NCI-H2029 treated with DMSO at 0.1 percent for 48 hours (cell line): Measurements from ENCODE around the gene HCFC1R1.
A peak's percentile ranks its signal among the peaks of the same experiment; 100 is the strongest.
"Not testable (repeated sequence)": the region's sequence is repeated elsewhere in the genome, so short reads cannot be mapped to it uniquely, and the experiment has no call there.

ENCODE experiments used
- DNase-seq: peaks from one replicate; lab custom pipeline; 2025; lab: John Stamatoyannopoulos, UW

Gene HCFC1R1

DNA sequence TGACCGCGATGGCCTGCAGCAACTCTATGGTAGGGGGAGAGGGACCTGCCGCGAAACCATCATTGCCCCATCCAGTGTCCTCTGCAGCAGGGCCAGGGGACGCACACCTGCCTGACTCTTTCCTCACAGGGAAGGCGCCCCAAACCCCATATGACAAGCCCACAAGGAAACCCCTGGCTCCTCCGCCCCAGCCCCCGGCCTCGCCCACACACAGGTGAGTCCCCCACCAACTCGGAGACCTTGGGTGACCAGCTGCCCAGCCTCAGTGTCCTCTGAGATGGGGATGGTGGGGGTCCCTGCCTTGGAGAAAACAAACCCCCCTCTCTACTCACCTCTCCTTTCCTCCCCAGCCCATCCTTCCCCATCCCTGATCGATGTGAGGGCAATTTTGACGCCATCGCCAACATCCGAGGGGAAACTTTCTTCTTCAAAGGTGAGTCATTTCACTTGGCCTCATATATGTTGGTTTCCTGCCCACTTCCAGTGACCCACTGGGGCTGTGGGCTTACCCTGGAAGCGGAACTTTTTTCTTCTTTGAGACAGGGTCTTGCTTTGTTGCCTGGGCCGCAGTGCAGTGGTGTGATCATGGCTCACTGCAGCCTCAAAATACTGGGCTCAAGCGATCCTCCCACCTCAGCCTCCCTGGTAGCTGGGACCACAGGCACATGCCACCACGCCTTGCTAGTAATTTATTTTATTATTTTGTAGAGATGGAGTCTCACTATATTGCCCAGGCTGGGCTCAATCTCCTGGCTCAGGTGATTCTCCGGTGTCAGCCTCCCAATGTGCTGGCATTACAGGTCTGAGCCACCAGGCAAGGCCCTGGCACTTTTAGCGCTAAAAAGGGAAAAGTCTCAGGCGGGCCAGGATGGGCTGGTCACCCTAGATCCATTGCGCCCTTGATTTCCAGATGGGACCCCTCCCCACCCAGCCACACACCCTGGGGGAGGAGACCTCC, 33.7 kb upstream of the HCFC1R1 start:
- DNase-seq: no peak

DNA sequence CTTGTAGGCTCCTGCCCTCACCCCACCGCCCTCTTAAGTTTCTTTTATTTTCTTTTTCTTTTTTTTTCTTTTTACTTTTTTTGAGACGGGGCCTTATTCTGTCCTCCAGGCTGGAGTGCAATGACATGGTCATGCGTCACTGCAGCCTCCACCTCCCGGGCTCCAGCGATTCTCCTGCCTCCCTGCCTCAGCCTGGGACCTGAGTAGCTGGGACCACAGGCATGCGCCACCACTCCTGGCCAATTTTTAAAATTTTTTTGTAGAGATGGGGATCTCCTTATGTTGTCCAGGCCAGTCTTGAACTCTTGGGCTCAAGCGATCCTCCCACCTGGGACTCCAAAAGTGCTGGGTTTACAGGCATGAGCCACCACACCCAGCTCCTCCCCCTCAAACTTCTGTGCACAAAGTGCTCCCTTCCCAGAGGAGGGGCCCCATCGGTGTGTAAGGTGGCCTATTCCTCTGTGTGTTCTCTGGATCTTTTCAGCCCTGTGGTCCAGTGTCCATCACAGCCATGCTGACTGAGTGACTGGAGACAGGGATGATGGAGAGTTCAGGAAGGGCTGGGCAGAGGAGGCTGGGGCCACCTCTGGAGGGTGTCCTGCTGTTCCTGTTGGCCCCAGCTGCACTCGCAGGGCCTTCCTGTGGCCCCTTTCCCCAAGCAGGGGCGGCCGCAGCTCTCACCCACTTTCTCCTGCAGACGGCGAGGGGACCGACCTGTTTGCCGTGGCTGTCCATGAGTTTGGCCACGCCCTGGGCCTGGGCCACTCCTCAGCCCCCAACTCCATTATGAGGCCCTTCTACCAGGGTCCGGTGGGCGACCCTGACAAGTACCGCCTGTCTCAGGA, 32.8 kb upstream of the HCFC1R1 start:
- no peak for DNase-seq

DNA sequence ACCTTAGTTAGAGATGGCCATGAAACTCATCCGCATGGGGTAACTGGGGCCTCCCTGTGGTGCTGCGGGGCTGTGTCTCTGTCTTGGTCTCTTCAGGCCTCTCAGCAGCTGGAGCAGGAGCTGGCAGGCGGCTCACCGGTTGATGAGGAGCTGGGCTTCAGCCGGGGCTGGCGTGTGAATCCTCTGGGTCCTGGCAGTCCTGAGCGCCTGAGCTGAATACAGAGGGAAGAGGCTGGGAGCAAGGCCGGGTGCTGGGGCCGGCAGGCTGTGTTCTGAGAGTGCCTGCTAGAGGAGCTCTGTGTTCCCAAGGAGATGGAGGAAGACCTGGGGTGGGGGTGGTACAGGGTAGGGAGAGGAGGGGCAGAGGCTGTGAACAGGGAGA, 32.0 kb upstream of the HCFC1R1 start:
- not testable (repeated sequence) for DNase-seq

DNA sequence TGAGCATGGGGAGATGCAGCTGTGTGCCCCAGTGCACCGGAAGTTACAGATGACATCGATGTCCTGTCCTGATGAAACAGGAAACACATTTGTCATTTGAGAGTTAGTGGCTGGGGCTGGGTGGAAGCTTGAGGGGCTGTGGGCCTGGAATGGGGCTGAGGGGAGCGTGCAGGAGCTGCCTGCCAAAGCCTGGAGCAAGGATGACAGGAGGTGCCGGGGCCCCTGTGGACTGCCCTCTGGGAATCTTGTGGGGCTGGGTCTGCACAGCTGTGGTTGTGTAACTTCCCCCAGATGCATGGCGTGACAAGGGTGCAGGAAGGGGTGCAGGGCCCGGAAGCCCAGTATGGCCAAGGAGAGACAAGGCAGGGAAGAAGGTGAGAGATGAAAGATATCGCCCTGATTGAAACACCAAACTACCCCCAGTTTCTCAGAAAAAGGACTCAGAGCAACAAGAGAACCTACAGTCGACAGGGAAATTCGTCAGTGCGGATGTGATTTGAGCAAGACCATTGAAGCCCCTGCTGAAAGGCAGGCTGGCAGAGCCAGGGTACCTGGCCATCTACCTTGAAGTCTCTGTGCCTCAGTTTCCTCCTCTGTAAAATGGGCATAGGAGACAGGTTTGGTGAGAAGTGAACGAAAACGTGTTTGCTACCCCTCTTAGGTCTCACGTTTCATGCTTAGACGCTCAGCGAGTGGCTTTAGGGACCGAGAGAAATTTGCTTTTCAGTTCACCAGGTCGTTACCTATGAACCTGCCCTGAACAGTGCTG, 31.4 kb upstream of the HCFC1R1 start:
- DNase-seq: no peak

DNA sequence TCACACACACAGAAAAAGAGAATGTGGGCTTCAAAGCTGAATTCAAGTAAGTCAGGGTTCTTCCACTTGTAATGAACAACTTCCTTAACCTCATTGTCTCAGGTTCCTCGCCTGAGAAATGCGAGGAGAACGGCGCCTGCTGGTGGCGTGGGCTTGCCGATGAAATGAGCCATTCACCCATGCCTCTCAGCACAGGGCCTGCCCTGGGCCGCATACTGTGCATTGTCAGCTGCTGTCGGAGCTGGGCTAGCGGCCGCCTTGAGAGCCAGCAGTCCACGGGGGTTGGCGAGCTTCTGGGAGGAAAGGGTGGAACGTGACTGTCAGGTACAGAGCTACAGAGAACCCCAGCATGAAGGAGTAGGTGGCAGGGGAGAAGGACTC, 29.6 kb upstream of the HCFC1R1 start:
- not testable (repeated sequence) for DNase-seq

DNA sequence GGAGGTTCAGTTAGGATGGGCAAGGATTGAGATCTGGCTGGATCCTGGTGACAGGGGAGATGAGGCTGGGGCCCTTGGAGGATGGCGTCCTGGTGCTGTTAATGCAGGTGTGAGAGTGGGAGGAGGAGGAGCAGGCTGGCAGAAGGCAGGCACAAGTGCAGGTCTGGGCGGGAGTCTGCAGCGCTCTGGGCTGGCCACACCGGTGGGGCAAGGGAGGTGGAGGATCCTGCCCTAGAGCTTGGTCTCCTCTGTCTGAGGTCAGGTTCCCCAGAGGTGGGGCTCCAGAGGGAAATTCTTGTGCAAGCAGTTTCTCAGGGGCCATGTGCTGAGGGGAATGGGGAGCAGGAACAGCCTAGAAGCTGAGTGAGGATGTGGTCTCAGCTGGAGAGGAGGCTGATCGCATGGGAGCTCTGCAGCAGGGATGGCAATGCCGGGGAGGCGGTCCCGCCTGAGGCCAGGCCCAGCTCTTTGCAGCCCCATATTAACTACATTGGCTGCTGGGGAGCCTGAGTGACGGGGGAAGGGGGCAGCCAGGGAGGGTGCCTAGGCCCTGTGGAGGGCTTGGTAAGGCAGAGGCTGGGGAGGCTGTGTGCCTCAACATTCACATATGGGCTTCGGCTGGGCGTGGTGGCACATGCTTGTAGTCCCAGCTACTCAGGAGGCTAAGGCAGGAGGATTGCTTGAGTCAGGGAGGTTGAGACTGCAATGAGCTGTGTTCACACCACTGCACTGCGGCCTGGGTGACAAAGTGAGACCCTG, 29.0 kb upstream of the HCFC1R1 start:
- DNase-seq: not testable (repeated sequence)

DNA sequence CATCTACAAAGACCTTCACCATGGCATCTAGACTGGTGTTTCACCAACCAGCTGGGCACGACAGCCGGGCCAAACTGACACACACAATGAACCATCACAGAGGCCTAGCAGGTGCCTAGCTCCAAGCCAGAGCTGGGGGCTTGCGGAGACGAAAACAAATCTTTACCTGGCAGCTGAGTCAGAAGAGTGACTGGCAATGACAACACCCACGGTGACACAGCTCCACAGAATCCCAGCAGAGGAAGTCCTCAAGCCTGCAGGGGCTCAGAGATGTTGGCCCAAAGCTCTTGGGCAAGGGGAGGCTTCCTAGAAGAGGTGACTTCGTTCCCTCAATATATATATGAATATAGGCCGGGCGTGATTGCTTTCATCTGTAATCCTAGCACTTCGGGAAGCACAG, 27.8 kb upstream of the HCFC1R1 start:
- no peak for DNase-seq

DNA sequence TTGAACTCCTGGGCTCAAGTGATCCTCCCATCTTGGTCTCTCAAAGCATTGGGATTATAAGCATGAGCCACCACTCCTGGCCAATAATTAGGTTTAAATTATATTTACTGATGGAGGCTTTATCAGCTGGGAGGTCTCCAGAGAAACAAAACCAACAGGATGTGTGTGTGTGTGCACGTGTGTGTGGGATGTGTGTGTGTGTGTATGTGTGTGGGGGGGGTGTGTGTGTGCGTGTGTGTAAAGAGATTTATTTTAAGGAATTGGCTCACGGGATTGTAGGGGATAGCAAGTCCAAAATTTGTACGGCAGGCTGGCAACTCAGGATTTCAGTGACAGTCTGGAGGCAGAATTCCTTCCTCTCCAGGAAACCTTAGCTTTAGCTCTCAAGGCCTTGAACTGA, 27.3 kb upstream of the HCFC1R1 start:
- no peak for DNase-seq

DNA sequence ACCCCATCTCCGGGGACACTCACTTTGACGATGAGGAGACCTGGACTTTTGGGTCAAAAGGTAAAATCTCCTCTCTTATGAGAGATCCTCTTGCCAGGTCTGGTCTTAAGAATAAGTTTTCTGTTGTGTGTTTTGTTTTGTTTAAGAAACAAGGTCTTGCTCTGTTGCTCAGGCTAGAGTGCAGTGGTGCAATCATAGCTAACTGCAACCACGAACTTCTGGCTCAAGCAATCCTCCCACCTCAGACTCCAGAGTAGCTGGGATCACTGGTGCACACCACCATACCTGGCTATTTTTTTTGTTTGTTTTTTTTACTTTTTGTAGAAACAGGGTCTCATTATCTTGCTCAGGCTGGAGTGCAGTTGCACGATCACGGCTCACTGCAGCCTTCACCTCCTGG, 26.7 kb upstream of the HCFC1R1 start:
- DNase-seq: no peak

DNA sequence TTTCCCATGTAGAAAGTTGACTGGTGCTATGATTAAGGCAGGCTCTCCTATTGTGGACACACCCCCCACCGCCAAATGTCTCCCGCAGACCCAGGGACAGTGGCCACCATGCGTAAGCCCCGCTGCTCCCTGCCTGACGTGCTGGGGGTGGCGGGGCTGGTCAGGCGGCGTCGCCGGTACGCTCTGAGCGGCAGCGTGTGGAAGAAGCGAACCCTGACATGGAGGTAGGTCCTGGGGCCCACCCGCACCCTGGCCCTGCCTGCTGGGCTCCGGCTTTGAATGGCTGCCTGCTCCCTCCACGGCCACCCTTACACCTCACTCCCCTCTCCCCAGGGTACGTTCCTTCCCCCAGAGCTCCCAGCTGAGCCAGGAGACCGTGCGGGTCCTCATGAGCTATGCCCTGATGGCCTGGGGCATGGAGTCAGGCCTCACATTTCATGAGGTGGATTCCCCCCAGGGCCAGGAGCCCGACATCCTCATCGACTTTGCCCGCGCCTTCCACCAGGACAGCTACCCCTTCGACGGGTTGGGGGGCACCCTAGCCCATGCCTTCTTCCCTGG, 26.3 kb upstream of the HCFC1R1 start:
- DNase-seq: no peak

DNA sequence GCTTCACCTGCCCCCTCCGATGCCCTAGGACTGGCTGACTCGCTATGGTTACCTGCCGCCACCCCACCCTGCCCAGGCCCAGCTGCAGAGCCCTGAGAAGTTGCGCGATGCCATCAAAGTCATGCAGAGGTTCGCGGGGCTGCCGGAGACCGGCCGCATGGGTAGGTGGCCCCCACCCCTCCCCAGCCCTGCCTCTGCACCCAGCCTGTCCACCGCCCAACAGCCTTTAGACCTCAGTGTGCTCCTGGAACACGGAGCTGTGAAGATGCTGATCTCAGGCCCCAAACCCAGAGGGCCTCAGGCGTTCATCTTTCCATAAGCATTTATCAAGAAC, 23.6 kb upstream of the HCFC1R1 start:
- no peak for DNase-seq

DNA sequence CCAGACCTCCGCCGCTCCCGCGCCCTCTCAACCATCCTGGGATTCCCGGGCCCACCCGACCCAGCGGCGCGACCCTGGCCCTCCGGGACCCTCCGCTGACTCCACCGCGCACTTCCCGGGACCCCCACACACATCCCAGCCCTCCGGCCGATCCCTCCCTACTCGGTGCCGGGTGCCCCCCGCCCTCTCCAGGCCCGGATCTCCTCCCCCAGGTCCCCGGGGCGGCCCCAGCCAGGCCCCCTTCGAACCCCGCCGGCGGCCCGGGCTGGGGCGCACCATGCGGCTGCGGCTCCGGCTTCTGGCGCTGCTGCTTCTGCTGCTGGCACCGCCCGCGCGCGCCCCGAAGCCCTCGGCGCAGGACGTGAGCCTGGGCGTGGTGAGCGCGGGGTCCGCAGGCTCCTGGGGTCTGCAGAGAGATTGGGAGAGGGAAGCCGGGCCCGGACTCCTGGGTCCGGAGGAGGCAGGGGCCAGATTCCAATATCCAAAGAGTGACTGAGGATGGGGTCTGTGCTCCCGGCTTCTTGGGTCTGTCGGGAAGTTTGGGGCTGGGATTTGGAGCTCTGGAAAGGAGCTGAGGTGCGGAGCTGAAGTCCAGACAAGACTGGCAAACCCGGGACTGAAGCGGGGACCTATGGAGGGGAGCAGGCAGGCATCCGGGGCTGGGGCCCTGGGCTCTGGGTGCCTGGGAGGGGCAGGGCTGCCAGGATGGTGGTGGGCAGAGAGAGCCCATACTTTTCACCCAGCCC, 23.1 kb upstream of the HCFC1R1 start:
- DNase-seq: no peak

DNA sequence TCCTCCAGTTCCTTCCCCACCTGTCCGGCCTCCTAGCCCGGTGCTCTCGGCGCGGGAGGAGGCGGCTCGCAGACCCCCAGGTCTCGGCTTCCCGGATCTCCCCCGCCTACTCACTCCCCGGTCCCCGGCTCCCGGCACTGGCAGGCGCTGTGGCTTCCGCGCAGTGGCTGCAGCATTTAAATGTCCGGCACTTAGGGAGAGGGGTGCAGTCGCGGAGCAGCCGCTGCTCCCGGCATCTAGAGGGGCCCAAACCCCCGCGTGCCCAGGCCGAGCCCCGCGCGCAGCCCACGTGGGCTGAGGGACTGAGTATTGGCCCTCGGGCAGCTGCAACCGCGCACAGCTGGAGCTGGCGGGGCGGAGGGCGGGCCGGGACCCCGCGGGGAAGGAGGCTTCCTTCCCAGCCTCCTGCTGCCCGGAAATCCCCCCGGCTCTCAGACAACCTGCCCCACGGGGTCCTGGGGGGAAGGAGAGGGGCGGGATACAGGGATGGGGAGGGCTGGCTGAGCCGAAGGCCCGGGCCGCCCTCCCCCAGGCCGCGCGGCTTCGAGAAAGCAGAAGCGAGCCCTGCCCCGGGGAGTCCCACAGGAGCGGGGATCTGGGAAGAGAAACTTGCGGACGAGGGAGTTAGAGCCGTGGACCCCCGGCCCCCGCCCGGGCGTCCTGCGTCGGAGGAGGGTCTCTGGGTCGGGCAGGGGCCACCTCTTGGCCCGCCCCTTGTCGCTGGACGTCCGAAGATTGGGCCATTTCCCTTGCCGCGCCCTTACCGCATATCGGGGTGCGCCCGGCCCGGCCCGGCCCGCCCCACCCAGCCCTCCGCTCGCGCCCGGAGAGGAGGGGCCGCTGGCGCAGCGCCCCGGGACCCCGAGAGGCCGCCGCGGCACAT, 22.3 kb upstream of the HCFC1R1 start, which contains the start of gene MMP25:
Gene MMP25, plus strand, starts transcription at position 804 of the 883 bp plus-strand sequence. CDS start 357 bp downstream, outside the sequence.
- DNase-seq: no peak

DNA sequence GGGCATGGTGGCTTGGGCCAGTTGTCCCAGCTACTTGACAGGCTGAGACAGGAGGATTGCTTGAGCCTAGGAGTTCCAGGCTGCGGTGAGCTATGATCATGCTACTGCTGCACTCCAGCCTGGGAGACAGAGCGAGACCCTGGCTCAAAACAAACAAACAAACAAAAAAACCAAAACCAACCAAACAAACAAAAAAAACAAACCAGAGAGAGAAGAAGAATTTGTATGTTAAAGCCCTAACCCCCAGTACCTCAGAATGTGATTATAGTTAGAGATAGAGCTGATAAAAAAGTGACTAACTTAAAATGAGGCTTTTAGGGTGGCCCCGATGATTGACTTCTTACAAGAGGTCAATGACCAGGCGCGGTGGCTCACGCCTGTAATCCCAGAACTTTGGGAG, 21.0 kb upstream of the HCFC1R1 start:
- DNase-seq: no peak

DNA sequence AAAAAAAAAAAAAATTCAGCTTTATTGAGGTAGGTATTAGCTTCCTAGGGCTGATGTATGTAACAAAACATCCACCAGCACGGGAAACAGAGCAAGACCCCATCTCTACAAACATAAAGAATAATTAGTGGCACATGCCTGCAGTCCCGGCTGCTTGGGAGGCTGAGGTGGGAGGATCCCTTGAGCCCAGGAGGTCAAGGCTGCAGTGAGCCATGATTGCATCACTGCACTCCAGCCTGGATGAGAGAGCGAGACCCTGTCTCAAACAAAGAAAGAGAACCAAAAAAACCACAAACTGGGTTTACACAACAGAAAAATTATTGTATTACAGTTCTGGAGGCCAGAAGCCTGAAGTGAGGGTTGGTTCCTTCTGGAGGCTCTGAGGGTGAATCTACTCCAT, 18.6 kb upstream of the HCFC1R1 start:
- DNase-seq: no peak

DNA sequence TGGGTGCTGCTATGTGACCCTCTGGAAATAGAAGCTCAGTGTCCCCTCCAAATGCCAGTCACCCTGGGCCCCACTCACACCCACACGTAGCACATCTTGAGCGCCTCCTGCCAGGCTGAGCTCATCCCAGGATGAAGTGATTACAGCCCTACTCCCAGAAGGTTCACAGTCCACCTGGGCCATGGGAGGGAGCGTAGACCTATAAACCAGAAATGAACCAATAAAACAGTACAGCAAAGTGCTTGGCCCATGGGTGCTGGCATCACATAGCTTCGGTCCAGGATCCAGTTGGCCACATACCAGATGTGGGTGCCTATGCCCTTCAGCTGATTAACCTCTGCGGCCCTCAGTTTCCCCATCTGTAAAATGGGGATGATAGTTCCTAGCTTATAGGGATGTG, 15.2 kb upstream of the HCFC1R1 start:
- DNase-seq: no peak

DNA sequence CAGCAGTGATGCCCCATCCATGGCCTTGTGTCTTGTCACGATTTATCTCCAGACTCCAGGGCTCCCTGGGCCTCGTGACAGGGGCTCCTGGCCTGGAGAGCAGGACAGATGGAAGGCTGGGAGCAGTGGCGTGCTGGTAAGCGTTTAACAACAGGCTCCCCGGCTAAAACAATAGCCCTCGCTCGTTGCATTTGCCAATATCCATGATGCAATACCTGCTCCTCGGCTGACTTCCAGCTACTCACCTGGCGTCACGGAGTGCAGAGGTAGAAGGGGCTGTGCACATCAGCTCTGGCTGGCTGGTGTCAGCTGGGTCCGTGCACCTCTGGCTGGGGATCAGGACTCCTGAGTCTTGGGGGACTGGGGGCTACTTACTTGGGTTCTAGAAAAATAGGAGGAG, 14.5 kb upstream of the HCFC1R1 start:
- DNase-seq: peak; percentile 10

DNA sequence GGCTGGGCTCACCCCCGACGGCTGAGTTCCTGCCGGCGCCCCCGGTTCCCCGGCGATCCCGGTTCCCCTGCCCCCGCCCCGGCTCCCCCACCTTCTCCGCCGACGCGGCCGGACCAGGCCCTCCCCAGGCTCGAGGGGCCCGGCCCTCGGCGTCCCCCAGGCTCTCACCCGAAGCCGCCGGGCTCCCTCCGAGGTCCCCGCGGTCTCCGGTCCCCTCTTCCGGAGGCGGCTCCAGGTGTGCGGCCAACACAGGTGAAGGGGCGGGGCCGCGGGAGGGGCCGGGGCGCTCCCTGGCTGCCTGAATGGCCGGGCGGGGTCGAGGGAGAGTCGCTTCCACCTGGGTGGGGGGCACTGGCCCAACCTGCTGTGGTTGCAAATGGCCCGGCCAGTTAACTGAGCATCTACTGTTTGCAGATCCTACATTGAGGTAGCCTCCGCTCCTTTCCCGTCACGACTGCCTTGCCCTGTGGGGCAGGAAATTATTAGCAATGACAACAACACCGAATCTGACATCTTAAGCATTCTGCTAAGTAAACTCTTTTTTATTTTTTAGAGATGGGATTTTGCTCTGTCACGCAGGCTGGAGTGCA, 13.1 kb upstream of the HCFC1R1 start, which contains the start of gene BICDL2:
Gene BICDL2, minus strand, starts transcription at position 219 of the 590 bp plus-strand sequence. CDS start 1,448 bp downstream, outside the sequence.
- DNase-seq: no peak
